GM23248 (cell line): Measurements from ENCODE around the gene IFT80.

Source experiments
- EZH2 ChIP-seq: fragments of 200-600 bp; sonication (generic); IDR thresholded peaks from 2 replicates; pipeline ENCODE4 v1.6.1; 2018; ENCODE audit warnings: antibody characterized with exemption, mild to moderate bottlenecking; ENCODE audit not compliant: insufficient read depth, poor library complexity, severe bottlenecking
- EZH2phosphoT487 ChIP-seq: fragments of 200-600 bp; sonication (generic); IDR thresholded peaks from 2 replicates; pipeline ENCODE4 v1.6.1; 2018; ENCODE audit warnings: antibody characterized with exemption, moderate library complexity, mild to moderate bottlenecking, low read depth; ENCODE audit not compliant: insufficient read depth

- TF ChIP-seq EZH2phosphoT487: no peak
- no peak for TF ChIP-seq EZH2
These were observed 68.9 kb downstream of the IFT80 start for GRCh38 chr3:160330109-160330508.
